NCI-H2107 (cell line): ENCODE data around the gene NUDT14.

ENCODE experiments used
- DNase-seq: peaks from one replicate; lab custom pipeline; 2025; lab: John Stamatoyannopoulos, UW

Gene NUDT14

GRCh38 chr14:105146181-105146975 is 34.7 kb downstream of the NUDT14 start:
- no peak for DNase-seq

GRCh38 chr14:105145381-105146180 is 35.5 kb downstream of the NUDT14 start:
- no peak for DNase-seq

- DNase-seq: no peak
Observed at GRCh38 chr14:105144666-105145380, 36.3 kb downstream of the NUDT14 start.

GRCh38 chr14:105144026-105144665 is 37.0 kb downstream of the NUDT14 start:
- DNase-seq: no peak

GRCh38 chr14:105143451-105144025 is 37.6 kb downstream of the NUDT14 start:
- no peak for DNase-seq

- no peak for DNase-seq
Observed at GRCh38 chr14:105142651-105143450, 38.3 kb downstream of the NUDT14 start.

- no peak for DNase-seq
Observed at GRCh38 chr14:105141486-105142281, 39.4 kb downstream of the NUDT14 start.

- no peak for DNase-seq
Observed at GRCh38 chr14:105141026-105141425, 40.1 kb downstream of the NUDT14 start.

GRCh38 chr14:105140581-105140980 is 40.5 kb downstream of the NUDT14 start:
- DNase-seq: no peak

- no peak for DNase-seq
Observed at GRCh38 chr14:105139831-105140239, 41.3 kb downstream of the NUDT14 start.

- no peak for DNase-seq
Observed at GRCh38 chr14:105139212-105139825, 41.8 kb downstream of the NUDT14 start.

- DNase-seq: no peak
Observed at GRCh38 chr14:105138551-105139111, 42.5 kb downstream of the NUDT14 start.

GRCh38 chr14:105138021-105138541 is 43.0 kb downstream of the NUDT14 start:
- no peak for DNase-seq

GRCh38 chr14:105137481-105138020 is 43.6 kb downstream of the NUDT14 start:
- DNase-seq: no peak

GRCh38 chr14:105136401-105137322 is 44.5 kb downstream of the NUDT14 start:
- no peak for DNase-seq

- DNase-seq: no peak
Observed at GRCh38 chr14:105135700-105136395, 45.3 kb downstream of the NUDT14 start.
